SK-N-MC (cell line): ENCODE data around the gene PDE8A.

Experiments used
- EZH2 ChIP-seq: fragments of 200-600 bp; sonication (generic); IDR thresholded peaks from one replicate; pipeline ENCODE4 v1.6.1; 2017; ENCODE audit warnings: antibody characterized with exemption
- POLR2AphosphoS5 ChIP-seq: IDR thresholded peaks from 2 replicates; pipeline ENCODE4 v1.6.1; 2012; ENCODE audit warnings: mild to moderate bottlenecking, low read depth, low read length, borderline replicate concordance

- TF ChIP-seq EZH2 (no peak), POLR2AphosphoS5 (no peak)
These were observed 78.1 kb downstream of the PDE8A start for GRCh38 chr15:85059734-85060133.
